HG02571 (cell line): ENCODE measurements around the gene SH2D3A.
A peak's percentile ranks its signal among the peaks of the same experiment; 100 is the strongest.
"Not testable (repeated sequence)": the region's sequence is repeated elsewhere in the genome, so short reads cannot be mapped to it uniquely, and the experiment has no call there.

ENCODE experiments used
- ATAC-seq: cut with Tn5 transposase; IDR thresholded peaks from one replicate; pipeline ENCODE4 v1.9.1; 2021; ENCODE audit warnings: mild to moderate bottlenecking, moderate library complexity; ENCODE audit not compliant: unreplicated experiment

Gene SH2D3A

DNA sequence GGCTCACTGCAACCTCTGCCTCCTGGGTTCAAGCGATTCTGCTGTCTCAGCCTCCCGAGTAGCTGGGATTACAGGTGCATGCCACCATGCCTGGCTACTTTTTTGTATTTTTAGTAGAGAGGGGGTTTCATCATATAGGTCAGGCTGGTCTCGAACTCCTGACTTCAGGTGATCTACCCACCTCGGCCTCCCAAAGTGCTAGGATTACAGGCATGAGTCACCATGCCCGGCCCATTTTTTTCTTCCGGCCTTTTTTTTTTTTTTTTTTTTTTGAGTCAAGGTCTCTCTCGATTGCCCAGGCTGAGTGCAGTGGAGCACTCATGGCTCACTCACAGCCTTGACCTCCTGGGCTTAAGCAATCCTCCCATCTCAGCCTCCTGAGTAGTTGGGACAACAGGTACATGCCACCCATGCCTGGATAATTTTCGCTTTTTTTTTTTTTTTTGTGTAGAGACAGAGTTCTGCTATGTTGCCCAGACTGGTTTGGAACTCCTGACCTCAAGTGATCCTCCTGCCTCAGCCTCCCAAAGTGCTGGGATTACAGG is 4.9 kb downstream of the SH2D3A start:
- not testable (repeated sequence) for ATAC-seq

DNA sequence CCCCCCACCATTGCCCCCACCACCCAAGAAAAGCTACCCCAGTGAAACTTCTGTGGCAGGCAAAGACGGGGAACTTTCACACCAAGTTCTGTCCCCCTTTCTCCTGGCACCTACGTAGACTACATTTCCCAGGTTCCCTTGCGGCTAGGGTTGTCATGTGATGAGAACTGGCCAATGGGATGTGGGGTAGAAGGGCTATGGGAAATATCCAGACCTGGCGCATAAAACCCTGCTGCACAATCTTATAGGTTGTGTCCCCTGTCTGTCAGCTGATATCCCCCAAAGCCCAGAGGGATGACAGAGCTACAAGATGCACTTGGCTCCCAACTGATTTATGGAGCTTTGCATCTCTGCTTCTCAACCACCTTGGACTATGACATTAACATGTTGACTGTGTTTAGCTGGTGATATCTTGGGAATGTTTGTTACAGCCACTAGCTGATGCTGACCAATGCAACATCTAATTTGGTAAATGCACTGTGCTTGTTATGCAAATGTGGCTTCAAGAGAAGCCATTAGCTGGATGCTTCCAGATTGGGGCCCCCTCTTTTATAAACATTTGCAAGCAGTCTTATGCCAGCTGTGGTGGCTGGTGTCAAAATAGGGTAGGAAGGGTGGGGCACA is 6.1 kb downstream of the SH2D3A start:
- no peak for ATAC-seq

DNA sequence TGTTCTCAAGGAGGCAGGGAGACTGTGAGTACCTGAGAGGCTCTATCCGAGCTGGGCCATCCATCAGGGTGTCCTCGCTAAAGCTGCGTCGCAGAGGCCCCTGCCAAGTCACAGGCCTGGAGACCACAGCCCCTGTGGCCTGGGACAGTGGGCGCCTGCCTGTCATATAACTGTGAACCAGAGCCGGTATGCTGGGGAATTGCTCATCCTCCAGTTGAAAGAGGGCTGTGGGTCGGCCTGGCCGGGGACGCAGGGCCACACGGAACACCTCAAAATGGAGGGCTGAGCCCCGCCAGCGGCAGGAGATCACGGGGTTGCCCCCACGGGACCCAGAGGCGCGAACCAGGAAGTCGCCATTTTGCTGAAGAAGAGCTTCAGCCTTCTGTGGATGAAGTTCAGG is 6.6 kb downstream of the SH2D3A start:
- ATAC-seq = no peak

DNA sequence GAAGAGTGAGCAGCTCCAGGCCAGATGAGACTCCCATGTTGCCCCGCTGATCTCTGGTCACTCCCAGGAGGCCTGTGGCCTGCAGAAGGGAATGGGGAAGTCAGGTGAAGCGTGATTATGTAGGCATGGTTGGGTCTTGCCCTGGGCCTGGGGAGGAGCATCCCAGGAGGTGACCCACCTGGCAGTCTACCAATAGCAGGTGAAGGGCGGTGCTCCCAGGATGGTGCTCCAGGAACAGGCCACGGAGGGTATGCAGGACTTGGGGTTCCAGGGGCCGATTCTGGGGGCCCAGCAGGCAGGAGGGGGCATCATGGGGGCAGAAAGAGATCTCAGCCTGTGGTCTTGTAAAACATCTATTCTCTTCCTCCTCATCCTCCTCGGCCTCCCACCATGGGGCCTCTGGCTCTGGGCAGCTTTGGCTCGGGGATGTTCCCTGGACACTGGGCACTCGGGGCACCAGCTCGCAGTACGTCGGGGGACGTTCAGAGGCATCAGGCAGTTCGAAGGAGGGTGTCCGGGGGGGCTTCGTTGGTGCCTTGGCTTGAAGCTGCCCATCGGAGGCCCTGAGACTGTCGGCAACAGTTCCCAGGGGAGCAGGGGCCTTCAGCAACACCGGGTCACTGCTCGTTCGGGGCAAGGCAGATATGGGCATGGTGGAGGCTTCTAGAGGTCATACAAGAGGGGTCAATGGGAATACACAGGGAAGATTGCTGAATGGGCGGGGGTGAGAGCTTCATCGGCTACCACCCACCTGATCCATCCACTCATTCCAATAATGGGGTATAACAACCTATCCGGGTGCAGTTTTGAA is 12.4 kb downstream of the SH2D3A start:
- ATAC-seq = no peak

DNA sequence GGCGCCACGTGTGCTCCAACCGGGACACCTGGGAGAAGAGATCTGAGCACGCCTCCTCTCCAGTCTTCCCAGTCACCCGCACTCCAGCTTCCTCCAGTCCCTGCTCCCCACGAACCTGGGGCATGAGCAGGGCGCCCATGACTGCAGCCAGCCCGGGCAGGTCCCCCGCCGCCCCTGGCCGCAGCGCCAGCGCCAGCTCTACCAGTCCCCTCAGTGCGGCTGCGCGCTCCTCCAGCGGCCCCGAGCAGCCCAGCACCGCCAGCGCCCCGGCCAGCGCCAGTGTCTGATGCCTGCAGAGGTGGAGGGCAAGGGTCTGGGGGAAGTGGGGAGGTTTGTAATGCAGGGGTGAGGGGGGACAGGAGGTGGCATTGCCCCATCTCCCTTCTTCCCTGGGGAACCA is 13.1 kb downstream of the SH2D3A start:
- no peak for ATAC-seq

DNA sequence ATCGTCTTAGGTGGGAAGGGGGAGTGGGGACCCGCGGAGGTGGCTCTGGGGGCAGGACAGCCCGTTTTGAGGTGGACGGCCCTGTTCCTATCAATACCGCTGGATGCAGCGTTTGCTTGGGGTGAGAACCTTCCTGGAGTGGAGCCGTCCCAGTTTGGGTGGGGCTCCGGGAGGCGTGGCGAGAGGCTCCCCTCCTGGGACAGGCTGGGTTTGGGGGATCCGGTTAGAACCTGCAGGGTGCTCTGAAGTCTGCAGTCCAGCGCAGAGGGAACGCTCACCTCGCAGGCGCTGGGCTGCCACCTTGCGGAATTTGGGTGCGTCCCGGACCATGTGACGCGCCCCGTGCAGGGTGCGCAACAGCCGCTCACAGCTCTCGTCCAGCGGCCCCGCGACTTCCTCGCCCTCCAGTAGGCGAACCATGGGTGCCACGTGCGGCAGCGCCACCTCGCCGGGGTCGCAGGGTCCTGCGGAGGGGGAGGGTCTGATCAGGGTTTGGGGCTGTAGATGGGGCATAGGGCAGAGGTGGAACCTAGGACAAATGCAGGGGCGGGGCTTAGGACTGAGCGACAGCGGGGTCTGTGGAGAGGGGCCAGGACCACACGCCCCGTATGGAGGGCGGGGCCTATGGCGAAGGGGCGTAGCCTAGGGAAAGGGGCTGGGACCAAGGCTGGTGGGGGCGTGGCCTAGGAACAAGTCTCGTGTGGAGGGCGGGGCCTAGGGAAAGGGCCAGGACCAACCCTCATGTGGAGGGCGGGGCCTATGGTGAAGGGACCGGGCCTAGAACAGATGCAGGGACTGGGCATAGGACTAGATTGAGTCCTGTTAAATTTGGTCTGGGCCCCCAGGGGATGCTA is 13.8 kb downstream of the SH2D3A start:
- ATAC-seq = peak; percentile 71

DNA sequence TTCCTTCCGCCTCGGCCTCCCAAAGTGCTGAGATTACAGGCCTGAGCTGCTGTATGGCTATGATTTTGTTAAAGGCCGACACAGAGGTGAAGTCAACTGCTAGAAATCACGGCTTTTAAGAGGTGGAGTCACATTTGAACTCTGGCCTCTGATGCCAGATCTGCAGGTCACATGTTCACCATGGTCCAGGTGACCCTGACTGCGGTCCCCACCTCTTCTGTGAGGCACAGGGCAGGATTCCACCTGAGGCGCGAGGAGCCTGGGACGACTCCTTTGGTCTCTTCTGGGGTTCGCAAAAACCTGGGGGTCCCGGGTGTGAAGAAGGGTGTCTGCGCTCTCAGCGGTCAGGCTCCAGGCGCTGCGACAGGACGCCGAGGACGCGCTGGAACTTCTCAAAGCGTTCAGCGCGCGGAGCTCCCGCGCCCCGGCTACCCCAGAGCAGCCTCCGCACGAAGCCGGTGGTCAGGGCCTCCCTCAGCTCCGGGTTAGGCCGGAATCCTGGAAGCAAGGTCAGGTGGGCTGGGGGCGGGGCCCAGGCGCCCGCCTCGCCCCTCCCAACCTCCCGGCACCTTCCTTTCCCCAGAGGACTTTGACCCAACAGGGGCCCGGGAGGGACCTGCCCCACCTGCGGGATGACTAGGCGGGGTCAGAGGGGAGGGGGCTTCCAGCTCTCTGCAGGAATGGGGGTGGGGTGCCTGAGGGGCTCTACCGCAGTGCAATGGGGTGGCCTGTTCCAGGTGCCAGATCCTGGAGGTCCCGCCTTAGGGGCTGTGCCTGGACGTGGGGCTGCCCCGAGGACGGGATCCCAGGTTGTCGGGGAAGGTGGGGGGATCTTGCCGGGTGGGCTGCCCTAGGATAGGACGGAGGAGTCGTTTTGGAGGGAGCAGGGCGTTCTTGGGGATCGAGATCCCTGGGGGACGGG is 14.7 kb downstream of the SH2D3A start:
- ATAC-seq = no peak

DNA sequence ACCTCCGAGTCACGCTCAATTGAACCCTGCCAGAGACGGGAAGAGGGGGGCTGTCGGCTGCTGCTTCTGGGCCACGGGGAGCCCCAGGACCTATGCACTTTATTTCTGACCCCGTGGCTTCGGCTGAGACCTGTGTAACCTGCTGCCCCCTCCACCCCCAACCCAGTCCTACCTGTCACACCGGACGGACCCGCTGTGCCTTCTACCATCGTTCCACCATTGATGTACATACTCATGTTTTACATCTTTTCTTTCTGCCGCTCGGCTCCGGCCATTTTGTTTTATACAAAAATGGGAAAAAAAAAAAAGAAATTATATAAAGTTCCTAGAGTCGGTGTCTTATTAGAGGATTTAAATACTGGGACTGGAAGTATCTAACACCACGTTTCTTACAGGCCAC is 16.0 kb downstream of the SH2D3A start:
- ATAC-seq = no peak

DNA sequence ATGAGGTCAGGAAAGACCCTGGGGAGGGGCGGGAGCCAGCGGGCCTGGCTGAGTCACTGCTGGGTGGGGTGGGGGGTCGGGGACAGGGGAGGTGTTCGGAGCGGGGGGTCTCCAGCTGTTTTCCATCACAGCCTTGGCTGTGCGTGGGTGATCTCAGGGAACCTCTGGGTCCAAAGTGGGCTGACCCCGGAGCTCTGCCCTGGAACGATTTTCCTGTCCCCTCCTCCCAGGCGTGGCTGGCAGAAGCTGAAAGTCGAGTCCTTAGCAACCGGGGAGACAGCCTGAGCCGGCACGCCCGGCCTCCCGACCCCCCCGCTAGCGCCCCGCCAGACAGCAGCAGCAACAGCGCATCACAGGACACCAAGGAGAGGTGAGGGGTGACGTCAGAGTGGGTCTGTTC is 17.2 kb downstream of the SH2D3A start:
- no peak for ATAC-seq

DNA sequence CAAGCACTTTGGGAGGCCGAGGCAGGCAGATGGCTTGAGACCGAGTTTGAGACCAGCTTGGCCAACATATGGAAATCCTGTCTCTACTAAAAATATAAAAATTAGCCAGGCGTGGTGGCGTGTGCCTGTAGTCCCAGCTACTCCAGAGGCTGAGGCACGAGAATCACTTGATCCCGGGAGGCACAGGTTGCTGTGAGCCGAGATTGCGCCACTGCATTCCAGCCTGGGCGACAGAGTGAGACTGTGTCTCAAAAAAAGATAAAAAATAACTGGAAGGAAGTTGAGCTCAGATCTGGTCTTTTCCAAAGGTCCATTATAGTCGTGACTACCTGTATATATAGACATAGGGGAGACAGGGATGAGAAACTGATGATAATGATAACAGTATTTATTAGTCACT is 18.7 kb downstream of the SH2D3A start:
- not testable (repeated sequence) for ATAC-seq

DNA sequence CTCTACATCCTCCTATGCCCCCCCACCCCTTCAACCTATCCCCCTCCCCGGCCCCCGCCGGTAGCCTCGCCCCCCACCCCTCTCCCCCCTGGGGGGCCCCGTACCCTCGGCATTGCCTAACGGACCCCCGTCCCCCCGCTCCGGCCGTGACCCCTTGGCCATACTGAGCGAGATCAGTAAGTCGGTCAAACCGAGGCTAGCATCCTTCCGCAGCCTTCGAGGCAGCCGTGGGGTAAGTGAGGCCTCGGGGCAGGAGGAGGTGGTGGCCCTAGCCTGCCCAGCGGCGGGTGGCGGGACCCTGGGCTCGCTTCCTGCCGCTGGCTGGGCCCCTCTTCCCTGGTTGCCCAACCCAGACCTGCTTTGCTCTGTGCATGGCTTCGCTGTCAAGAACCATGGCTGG is 21.3 kb downstream of the SH2D3A start:
- ATAC-seq = no peak

DNA sequence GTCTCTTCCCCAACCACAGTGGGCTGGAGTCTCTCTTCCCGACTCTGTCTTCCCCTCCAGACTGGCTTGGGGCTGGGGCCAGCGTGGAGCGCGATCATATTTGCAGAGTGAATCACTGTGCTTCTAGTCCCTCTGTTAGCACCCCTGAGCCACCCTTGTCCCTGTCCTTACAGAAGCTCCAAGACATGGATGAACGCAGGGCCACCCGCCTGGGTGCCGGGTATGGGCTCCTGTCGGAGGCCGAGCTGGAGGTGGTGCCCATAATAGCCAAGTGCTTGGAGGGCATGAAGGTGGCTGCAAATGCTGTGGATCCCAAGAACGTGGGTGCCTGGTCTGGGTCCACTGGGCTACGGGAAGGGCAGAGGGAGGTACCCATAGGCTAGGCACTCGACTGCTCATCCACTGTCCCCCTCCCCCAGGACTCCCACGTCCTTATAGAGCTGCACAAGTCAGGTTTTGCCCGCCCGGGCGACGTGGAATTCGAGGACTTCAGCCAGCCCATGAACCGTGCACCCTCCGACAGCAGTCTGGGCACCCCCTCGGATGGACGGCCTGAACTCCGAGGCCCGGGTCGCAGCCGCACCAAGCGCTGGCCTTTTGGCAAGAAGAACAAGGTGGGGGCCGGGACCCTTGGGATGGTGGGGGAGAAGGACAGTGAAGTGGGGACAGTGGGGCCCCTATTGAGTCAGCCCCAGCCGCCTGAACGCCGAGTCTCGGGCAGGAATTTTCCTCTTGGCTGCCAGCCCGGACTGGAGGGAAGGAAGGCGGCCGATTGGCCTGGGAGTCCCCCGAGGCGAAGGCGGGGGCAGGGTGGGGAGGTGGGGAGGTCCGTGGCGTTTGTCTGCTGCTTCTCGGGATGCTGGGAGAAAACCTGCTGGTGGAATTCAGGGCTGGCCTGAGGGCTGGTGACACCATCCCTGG is 22.6 kb downstream of the SH2D3A start:
- no peak for ATAC-seq

DNA sequence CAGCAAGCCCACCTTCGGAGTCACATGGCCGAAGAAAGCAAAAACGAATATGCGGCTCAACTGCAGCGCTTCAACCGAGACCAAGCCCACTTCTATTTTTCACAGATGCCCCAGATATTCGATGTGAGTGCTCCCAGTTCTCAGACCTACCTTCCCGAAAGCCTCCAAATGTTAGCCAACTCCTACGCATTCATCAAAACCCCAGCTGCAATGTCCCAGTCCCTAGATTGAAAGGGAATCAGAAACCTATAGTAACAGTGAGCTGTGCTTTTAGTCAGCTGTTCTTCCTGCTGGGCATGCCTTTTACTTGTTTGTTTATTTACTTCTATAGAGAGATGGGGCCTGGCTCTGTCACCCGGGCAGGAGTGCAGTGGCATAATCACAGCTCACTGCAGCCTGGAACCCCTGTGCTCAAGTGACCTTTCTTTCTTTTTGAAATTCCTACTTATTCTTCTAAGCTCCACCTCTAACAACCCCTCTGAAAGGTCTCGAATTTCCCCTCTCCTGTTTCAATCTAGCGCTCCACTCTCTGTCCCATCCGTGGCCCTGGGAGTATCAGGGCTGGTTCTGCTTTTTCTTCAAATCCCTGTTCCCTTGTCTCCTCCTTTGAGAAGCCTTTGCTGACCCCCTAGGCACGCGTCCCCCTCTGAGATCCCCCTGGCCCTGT is 23.4 kb downstream of the SH2D3A start:
- ATAC-seq = no peak

DNA sequence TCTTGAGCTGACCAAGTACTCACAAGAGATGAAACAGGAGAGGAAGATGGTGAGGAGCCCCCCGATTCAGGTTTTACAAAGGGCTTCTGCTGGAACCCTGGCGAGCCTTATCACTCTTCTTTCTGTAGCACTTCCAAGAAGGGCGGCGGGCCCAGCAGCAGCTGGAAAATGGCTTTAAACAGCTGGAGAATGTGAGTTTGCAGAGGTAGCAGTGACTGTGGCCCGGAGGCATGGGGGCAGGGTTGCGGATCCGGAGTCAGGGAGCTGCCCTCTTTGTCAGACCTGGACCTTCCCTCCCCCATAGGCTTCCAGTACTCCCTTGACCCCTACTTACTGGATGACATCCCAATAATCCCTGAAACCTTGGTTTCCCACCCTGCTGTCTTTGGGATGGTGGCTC is 24.2 kb downstream of the SH2D3A start:
- no peak for ATAC-seq

DNA sequence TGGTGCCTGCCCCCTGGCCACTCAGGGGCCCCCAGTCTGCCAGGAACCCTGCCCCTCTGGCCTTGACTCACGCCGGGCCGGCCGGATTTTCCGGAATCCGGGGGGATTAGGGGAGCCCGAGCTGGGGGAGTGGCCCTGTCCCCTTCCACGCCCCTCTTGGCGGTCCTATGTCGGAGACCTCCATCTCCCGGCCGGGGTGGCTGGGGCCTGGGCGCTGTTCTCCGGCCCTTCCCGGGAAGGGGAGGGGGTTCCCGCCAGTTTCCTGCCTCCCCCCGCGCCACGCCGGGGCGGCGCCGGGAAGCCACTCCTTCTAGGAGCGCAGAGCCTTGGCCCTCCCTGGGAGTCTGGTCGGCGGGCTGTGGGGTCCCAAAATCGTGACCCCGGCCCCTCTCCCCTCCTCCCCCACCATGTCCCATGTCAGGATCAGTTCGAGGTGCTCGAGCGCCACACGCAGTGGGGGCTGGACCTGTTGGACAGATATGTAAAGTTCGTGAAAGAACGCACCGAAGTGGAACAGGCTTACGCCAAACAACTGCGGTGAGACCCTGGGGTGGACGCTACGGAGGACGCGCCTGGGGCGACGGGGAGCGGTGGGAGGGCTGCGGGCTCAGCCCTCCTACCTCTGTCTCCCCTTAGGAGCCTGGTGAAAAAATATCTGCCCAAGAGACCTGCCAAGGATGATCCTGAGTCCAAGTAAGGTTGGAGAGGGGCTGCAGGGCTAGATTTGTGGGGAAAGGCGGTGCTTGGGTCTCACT is 26.5 kb downstream of the SH2D3A start:
- ATAC-seq = no peak

DNA sequence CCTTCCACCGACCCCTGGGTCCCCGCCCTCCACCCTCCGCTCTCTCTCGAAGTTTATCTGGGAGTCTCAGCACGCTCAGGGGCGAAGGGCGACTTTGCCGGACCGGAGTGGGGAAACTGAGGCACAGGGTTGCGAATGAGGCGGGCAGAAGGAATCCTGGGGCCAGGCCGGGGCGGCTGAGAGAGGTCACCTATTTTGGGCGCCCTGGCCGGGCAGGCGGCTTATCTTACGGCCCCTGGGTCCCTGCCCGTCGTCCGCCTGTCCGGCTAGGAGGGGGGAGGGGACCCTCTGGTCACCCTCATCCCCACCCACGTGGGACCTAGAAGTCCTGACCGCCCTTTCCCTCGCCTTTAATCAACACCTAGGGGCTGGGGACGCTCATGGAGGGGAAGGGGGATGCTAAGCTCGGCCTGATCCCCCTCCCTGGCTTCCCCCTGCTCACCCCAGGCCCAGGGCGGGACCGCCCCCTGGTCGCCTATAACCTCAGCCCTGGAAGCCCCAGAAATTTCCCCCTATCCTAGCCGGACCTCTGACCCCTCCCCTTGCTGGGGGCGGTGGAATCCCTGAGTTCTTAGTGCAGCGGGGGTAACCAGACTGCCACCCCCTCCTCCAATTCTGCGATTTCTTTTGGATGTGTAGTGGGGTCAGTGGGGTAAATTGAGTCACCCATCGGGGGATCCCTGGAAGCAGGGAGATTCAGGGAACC is 27.2 kb downstream of the SH2D3A start:
- no peak for ATAC-seq

DNA sequence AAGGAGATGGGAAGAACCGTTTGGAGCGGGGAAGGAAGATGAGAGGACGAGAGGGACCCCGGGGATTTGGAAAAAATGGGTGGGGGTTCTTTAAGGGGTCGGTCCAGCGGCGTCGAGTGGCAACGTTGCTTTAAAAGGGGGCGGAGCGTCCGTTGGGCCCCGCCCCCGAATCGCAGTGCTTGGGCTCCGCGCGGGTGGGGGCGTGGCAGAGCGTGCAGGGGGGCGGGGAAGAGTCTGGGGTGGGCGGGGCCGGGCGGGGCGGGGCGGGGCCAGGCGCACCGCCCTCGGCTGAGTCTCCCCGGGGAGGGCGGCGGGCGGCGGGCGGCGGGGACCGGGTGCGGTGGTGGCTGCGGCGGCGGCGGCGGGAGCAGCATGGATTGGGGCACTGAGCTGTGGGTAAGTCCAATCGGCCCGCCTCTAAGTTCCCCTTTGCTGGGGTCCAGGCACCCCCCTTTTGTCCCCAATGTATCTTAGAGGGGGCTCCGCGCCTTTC is 27.8 kb downstream of the SH2D3A start, which contains the start of gene TRIP10:
Gene TRIP10, plus strand, starts transcription at position 291 of the 493 bp plus-strand sequence. Its CDS starts 82 bp downstream, at position 373.
- ATAC-seq = no peak
